HCT116 (cell line): ENCODE measurements around the gene CAMK2G. TPM values are rescaled to one million over a fixed set of nuclear protein-coding genes. Genes with fewer than 3 reads are reported as not detected.

ENCODE experiments used
- ATAC-seq: fragments of 200-7000 bp; cut with Tn5 transposase; 2 replicates; pipeline ENCODE4 v1.9.1; 2020; ENCODE audit warnings: mild to moderate bottlenecking, moderate library complexity
- BruUV-seq: library from RNA; stranded (reverse); fragments of 400-500 nt; replicated peaks from 2 replicates; lab custom pipeline; 2021; lab: Mats Ljungman, UMichigan
- CTCF ChIA-PET: fragments of 300-600 bp; sonication (Branson Sonifier 250); formaldehyde crosslinking; loops from one replicate; lab custom pipeline; 2021; ENCODE audit warnings: antibody characterized with exemption; lab: Charles Lee
- POLR2A ChIA-PET: fragments of 300-600, 350-600 bp; sonication (Branson Sonifier 250); formaldehyde crosslinking; loops from one replicate; lab custom pipeline; 2021; ENCODE audit warnings: antibody characterized with exemption; lab: Charles Lee
- RAD21 ChIA-PET, 2 experiments: fragments of 300-600 bp; sonication (Branson Sonifier 250); formaldehyde crosslinking; loops; one replicate each; lab custom pipeline; 2023; ENCODE audit warnings: low total read pairs in 2 of 2; ENCODE audit not compliant: uncharacterized antibody in 2 of 2, unreplicated experiment in 2 of 2, low non-redundant PET in 1 of 2; lab: Charles Lee
- DNase-seq: peaks from one replicate; pipeline ENCODE4 v3.0.0-alpha.2; 2010; ENCODE audit warnings: low read depth, low spot score
- H2AFZ ChIP-seq: fragments of 200-600 bp; shearing (Covaris generic), sonication (generic); 2 replicates; pipeline ENCODE4 v1.6.1; 2017; ENCODE audit warnings: low read depth, mixed run types, mixed read lengths, antibody characterized with exemption, low read length; ENCODE audit not compliant: poor library complexity, severe bottlenecking
- H3K27ac ChIP-seq: 2 replicates; pipeline ENCODE4 v1.5.1; 2012; ENCODE audit warnings: low read depth, low read length
- H3K27me3 ChIP-seq: fragments of 200-600 bp; sonication (generic); 2 replicates; pipeline ENCODE4 v1.6.1; 2016; ENCODE audit warnings: mixed run types, low read length, mixed read lengths; ENCODE audit not compliant: insufficient read depth
- H3K36me3 ChIP-seq, 2 experiments: fragments of 200-500 bp in 1 of 2; fragments of 200-600 bp in 1 of 2; sonication (Bioruptor generic) in 1 of 2; sonication (generic) in 1 of 2; 2 replicates each; pipeline versions ENCODE4 v1.5.1 to v1.6.1; 2014 to 2016; ENCODE audit warnings: low read length in 2 of 2, inconsistent platforms in 1 of 2, mixed read lengths in 1 of 2, mixed run types in 1 of 2; ENCODE audit not compliant: insufficient read depth in 2 of 2, control insufficient read depth in 1 of 2
- H3K4me1 ChIP-seq, 2 experiments: fragments of 200-600 bp in 1 of 2; sonication (generic) in 1 of 2; 2 replicates each; pipeline versions ENCODE4 v1.5.1 to v1.6.1; 2012 to 2017; ENCODE audit warnings: low read length in 2 of 2, inconsistent platforms in 1 of 2, mild to moderate bottlenecking in 1 of 2, mixed read lengths in 1 of 2, mixed run types in 1 of 2, moderate library complexity in 1 of 2; ENCODE audit not compliant: insufficient read depth in 2 of 2, control insufficient read depth in 1 of 2
- H3K4me2 ChIP-seq: fragments of 200-600 bp; sonication (generic); 2 replicates; pipeline ENCODE4 v1.6.1; 2017; ENCODE audit warnings: mixed run types, low read length, mixed read lengths
- H3K4me3 ChIP-seq, 2 experiments: fragments of 200-600 bp in 1 of 2; sonication (generic) in 1 of 2; replicated peaks in 1 of 2; 2 replicates each; pipeline ENCODE4 v1.5.1; 2011 to 2016; ENCODE audit warnings: low read length in 2 of 2, control low read depth in 1 of 2, low read depth in 1 of 2, mild to moderate bottlenecking in 1 of 2, mixed read lengths in 1 of 2, mixed run types in 1 of 2
- H3K79me2 ChIP-seq: fragments of 200-600 bp; sonication (generic); 2 replicates; pipeline ENCODE4 v1.6.1; 2017; ENCODE audit warnings: mild to moderate bottlenecking, mixed run types, low read length, moderate library complexity, mixed read lengths; ENCODE audit not compliant: insufficient read depth
- H3K9ac ChIP-seq: fragments of 200-600 bp; sonication (generic); 2 replicates; pipeline ENCODE4 v1.6.1; 2016; ENCODE audit warnings: low read length, mixed read lengths
- H3K9me2 ChIP-seq: fragments of 200-600 bp; sonication (generic), shearing (Covaris generic); 2 replicates; pipeline ENCODE4 v1.6.1; 2017; ENCODE audit warnings: mixed run types, mild to moderate bottlenecking, moderate library complexity; ENCODE audit not compliant: insufficient read depth
- H3K9me3 ChIP-seq, 2 experiments: fragments of 200-500 bp in 1 of 2; fragments of 200-600 bp in 1 of 2; sonication (Bioruptor generic) in 1 of 2; sonication (generic) in 1 of 2; 2 replicates each; pipeline ENCODE4 v1.6.1; 2014 to 2017; ENCODE audit warnings: low read length in 2 of 2, mixed read lengths in 2 of 2, inconsistent platforms in 1 of 2, low read depth in 1 of 2, mild to moderate bottlenecking in 1 of 2, mixed run types in 1 of 2, moderate library complexity in 1 of 2; ENCODE audit not compliant: control insufficient read depth in 1 of 2, insufficient read depth in 1 of 2
- H4K20me1 ChIP-seq: fragments of 200-600 bp; sonication (generic), shearing (Covaris generic); 2 replicates; pipeline ENCODE4 v1.6.1; 2017; ENCODE audit warnings: mixed run types, mild to moderate bottlenecking, moderate library complexity; ENCODE audit not compliant: insufficient read depth
- CBX3 ChIP-seq: IDR thresholded peaks from 2 replicates; pipeline ENCODE4 v1.6.1; 2012; ENCODE audit warnings: low read depth
- CEBPB ChIP-seq: IDR thresholded peaks from 2 replicates; pipeline ENCODE4 v1.6.1; 2012; ENCODE audit warnings: low read depth
- EZH2 ChIP-seq: fragments of 200-600 bp; sonication (generic); IDR thresholded peaks from 2 replicates; pipeline ENCODE4 v1.6.1; 2017; ENCODE audit warnings: antibody characterized with exemption, mixed run types
- EZH2phosphoT487 ChIP-seq: fragments of 200-600 bp; IDR thresholded peaks from 2 replicates; pipeline ENCODE4 v1.6.1; 2018; ENCODE audit warnings: antibody characterized with exemption, borderline replicate concordance
- FOSL1 ChIP-seq: IDR thresholded peaks from 2 replicates; pipeline ENCODE4 v1.6.1; 2012; ENCODE audit warnings: low read depth
- POLR2AphosphoS5 ChIP-seq: IDR thresholded peaks from 2 replicates; pipeline ENCODE4 v1.6.1; 2011; ENCODE audit warnings: mild to moderate bottlenecking, low read depth, low read length, moderate library complexity
- RAD21 ChIP-seq: IDR thresholded peaks from 2 replicates; pipeline ENCODE4 v1.6.1; 2012; ENCODE audit warnings: low read depth, mild to moderate bottlenecking
- REST ChIP-seq: IDR thresholded peaks from 2 replicates; pipeline ENCODE4 v1.6.1; 2012; ENCODE audit warnings: low read depth
- SRF ChIP-seq: IDR thresholded peaks from 2 replicates; pipeline ENCODE4 v1.6.1; 2012; ENCODE audit warnings: low read depth
- YY1 ChIP-seq: IDR thresholded peaks from 2 replicates; pipeline ENCODE4 v1.6.1; 2011; ENCODE audit warnings: low read length, low read depth, moderate library complexity, mild to moderate bottlenecking; ENCODE audit not compliant: insufficient replicate concordance; ENCODE audit errors: extremely low read depth
- intact Hi-C: fragments of 100-400 bp; cut with micrococcal nuclease; formaldehyde crosslinking; loops from 2 replicates; pipeline ENCODE4 v1.10.0; 2022
- total RNA-seq: library from RNA; stranded (reverse); gene quantifications from one replicate; pipeline ENCODE4 v1.2.1, GENCODE V29; 2021; ENCODE audit not compliant: unreplicated experiment
- TF ChIP-seq, protein P1 (sequence below): IDR thresholded peaks from 2 replicates; pipeline ENCODE4 v1.6.1; 2011; ENCODE audit warnings: mild to moderate bottlenecking, low read length, moderate library complexity; ENCODE audit not compliant: insufficient replicate concordance; ENCODE audit errors: extremely low read depth

The CAMK2G gene
- total RNA-seq, 1 experiment from 2014 or later: 28.3 TPM

- no peaks in the 10 kb centered on the region for H3K27me3 ChIP-seq
- no peaks in the 10 kb centered on the region for H3K9me2 ChIP-seq
- peaks cover 27 to 50% of the 10 kb centered on the region in 2 experiments; a peak in 3 of 4 replicates for H3K36me3 ChIP-seq
- DNase-seq: no peak
- H3K9me3 ChIP-seq: no peaks in the 10 kb centered on the region
- H3K4me3 ChIP-seq: no peak overlapping the region
- no peaks in the 10 kb centered on the region for H3K79me2 ChIP-seq
- no peak overlapping the region for H3K27ac ChIP-seq
- no peak overlapping the region for H3K4me2 ChIP-seq
- intact Hi-C loops: no loop called here
- POLR2A ChIA-PET: no interaction called here
- TF ChIP-seq POLR2AphosphoS5 (no peak), RAD21 (no peak), FOSL1 (no peak), EZH2 (no peak), SRF (no peak)
- TF ChIP-seq, protein P1, sequence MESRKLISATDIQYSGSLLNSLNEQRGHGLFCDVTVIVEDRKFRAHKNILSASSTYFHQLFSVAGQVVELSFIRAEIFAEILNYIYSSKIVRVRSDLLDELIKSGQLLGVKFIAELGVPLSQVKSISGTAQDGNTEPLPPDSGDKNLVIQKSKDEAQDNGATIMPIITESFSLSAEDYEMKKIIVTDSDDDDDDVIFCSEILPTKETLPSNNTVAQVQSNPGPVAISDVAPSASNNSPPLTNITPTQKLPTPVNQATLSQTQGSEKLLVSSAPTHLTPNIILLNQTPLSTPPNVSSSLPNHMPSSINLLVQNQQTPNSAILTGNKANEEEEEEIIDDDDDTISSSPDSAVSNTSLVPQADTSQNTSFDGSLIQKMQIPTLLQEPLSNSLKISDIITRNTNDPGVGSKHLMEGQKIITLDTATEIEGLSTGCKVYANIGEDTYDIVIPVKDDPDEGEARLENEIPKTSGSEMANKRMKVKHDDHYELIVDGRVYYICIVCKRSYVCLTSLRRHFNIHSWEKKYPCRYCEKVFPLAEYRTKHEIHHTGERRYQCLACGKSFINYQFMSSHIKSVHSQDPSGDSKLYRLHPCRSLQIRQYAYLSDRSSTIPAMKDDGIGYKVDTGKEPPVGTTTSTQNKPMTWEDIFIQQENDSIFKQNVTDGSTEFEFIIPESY: no peak
- no peak overlapping the region for H2AFZ ChIP-seq
- H3K9ac ChIP-seq: no peak overlapping the region
- no peaks in the 10 kb centered on the region for H4K20me1 ChIP-seq
- ATAC-seq: no peak
- no TSS peak for BruUV-seq
- H3K4me1 ChIP-seq: peaks cover 0 to 9% of the 10 kb centered on the region in 2 experiments; a peak in 2 of 4 replicates
- CTCF ChIA-PET: no interaction called here
- RAD21 ChIA-PET: no interaction called here
These were observed 31.1 kb downstream of the CAMK2G start for GRCh38 chr10:73843261-73843660.

DNA sequence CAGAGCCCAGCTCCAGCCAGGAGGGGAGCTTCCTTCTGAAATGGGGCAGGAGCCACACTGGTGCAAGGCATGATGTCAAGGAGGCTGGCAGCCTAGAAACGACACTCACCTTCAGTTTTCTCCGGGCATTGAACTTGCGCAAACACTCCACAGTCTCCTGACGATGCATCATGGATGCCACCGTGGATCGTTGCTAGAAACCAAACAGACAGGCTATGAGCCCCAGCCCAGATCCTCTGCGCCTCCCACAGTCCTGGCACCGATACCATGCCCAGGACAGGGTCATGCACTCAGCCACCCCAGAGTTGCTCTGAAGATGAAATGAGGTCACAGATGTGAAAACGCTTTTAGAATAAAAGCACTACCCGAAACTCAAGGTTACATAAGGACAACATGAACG, 32.0 kb downstream of the CAMK2G start:
- Histone ChIP-seq H3K4me3 (no peak overlapping the region), H4K20me1 (no peaks in the 10 kb centered on the region), H3K4me2 (no peak overlapping the region), H3K9me3 (no peaks in the 10 kb centered on the region), H3K36me3 (peaks cover 21 to 46% of the 10 kb centered on the region in 2 experiments; a peak in 3 of 4 replicates), H3K4me1 (peaks cover 0 to 9% of the 10 kb centered on the region in 2 experiments; a peak in 2 of 4 replicates), H2AFZ (no peak overlapping the region), H3K27me3 (no peaks in the 10 kb centered on the region), H3K9ac (no peak overlapping the region), H3K9me2 (no peaks in the 10 kb centered on the region), H3K79me2 (no peaks in the 10 kb centered on the region), H3K27ac (no peak overlapping the region)
- ChIA-PET POLR2A (no interaction called here), RAD21 (no interaction called here), CTCF (no interaction called here)
- DNase-seq: no peak
- intact Hi-C loops: no loop called here
- no TSS peak for BruUV-seq
- no peak for TF ChIP-seq CEBPB
- TF ChIP-seq EZH2phosphoT487: no peak
- TF ChIP-seq YY1: no peak
- no peak for TF ChIP-seq SRF
- TF ChIP-seq CBX3: no peak
- no peak for TF ChIP-seq REST
- no peak for ATAC-seq
